GM21423 (cell line): ENCODE measurements around the gene HMCN2.
"Not testable (repeated sequence)": the region's sequence is repeated elsewhere in the genome, so short reads cannot be mapped to it uniquely, and the experiment has no call there.

Source experiments
- ATAC-seq: cut with Tn5 transposase; IDR thresholded peaks from one replicate; pipeline ENCODE4 v1.9.1; 2021; ENCODE audit warnings: mild to moderate bottlenecking, moderate library complexity; ENCODE audit not compliant: unreplicated experiment

The HMCN2 gene

GRCh38 chr9:130327781-130328348 is 62.3 kb downstream of the HMCN2 start:
- no peak for ATAC-seq

- ATAC-seq, result no peak
These were observed 62.8 kb downstream of the HMCN2 start for GRCh38 chr9:130328349-130328801.

GRCh38 chr9:130329061-130329460 is 63.5 kb downstream of the HMCN2 start:
- no peak for ATAC-seq

GRCh38 chr9:130330202-130330862 is 64.8 kb downstream of the HMCN2 start:
- no peak for ATAC-seq

GRCh38 chr9:130331061-130331460 is 65.5 kb downstream of the HMCN2 start:
- no peak for ATAC-seq

GRCh38 chr9:130331573-130331972 is 66.0 kb downstream of the HMCN2 start:
- no peak for ATAC-seq

GRCh38 chr9:130332384-130332926 is 66.9 kb downstream of the HMCN2 start:
- no peak for ATAC-seq

- no peak for ATAC-seq
These were observed 67.6 kb downstream of the HMCN2 start for GRCh38 chr9:130333041-130333711.

- no peak for ATAC-seq
These were observed 68.1 kb downstream of the HMCN2 start for GRCh38 chr9:130333712-130334062.

- ATAC-seq, result no peak
These were observed 69.4 kb downstream of the HMCN2 start for GRCh38 chr9:130334915-130335314.

GRCh38 chr9:130336027-130336610 is 70.6 kb downstream of the HMCN2 start:
- ATAC-seq, result no peak

GRCh38 chr9:130336885-130337284 is 71.3 kb downstream of the HMCN2 start:
- ATAC-seq, result no peak

- no peak for ATAC-seq
These were observed 71.8 kb downstream of the HMCN2 start for GRCh38 chr9:130337318-130337717.

GRCh38 chr9:130337784-130338380 is 72.3 kb downstream of the HMCN2 start:
- ATAC-seq, result no peak

- not testable (repeated sequence) for ATAC-seq
These were observed 73.3 kb downstream of the HMCN2 start for GRCh38 chr9:130338891-130339290.

- ATAC-seq, result no peak
These were observed 73.7 kb downstream of the HMCN2 start for GRCh38 chr9:130339306-130339705.

- no peak for ATAC-seq
These were observed 74.5 kb downstream of the HMCN2 start for GRCh38 chr9:130340011-130340410.

GRCh38 chr9:130340557-130340956 is 75.0 kb downstream of the HMCN2 start:
- not testable (repeated sequence) for ATAC-seq

- ATAC-seq, result no peak
These were observed 75.6 kb downstream of the HMCN2 start for GRCh38 chr9:130341128-130341527.

- ATAC-seq, result no peak
These were observed 76.5 kb downstream of the HMCN2 start for GRCh38 chr9:130341839-130342713.
